ENCODE measurements around the gene UBE2Z. TPM values are rescaled to one million over a fixed set of nuclear protein-coding genes. Genes with fewer than 3 reads are reported as not detected.

The UBE2Z gene
- total and polyA plus RNA-seq, 2 of the 13 experiments (the other 11 are each of a cell fraction or from before 2014, with no cell fraction given): 63.2 to 122 TPM

- peak; percentile 89 for TF ChIP-seq CREM (IDR thresholded peaks at IDR 0.05)
- no peak for TF ChIP-seq CREM (CRISPR knock-in tag; IDR thresholded peaks at IDR 0.05)
- peak; percentile 77; the same call in 1 of the 2 replicates for TF ChIP-seq KAT7 (CRISPR knock-in tag; IDR thresholded peaks at IDR 0.05; ENCODE audit: borderline replicate concordance)
- TF ChIP-seq, protein P1, sequence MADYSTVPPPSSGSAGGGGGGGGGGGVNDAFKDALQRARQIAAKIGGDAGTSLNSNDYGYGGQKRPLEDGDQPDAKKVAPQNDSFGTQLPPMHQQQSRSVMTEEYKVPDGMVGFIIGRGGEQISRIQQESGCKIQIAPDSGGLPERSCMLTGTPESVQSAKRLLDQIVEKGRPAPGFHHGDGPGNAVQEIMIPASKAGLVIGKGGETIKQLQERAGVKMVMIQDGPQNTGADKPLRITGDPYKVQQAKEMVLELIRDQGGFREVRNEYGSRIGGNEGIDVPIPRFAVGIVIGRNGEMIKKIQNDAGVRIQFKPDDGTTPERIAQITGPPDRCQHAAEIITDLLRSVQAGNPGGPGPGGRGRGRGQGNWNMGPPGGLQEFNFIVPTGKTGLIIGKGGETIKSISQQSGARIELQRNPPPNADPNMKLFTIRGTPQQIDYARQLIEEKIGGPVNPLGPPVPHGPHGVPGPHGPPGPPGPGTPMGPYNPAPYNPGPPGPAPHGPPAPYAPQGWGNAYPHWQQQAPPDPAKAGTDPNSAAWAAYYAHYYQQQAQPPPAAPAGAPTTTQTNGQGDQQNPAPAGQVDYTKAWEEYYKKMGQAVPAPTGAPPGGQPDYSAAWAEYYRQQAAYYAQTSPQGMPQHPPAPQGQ (CRISPR knock-in tag; IDR thresholded peaks at IDR 0.05; ENCODE audit: borderline replicate concordance): no peak
- no peak; the same call in 1 of the 2 replicates for TF ChIP-seq ZC3H4 (CRISPR knock-in tag; IDR thresholded peaks at IDR 0.05; ENCODE audit: borderline replicate concordance)
- TF ChIP-seq SOX13 (IDR thresholded peaks at IDR 0.05): peak; percentile 76
- TF ChIP-seq SOX13 (CRISPR knock-in tag; conservative IDR thresholded peaks at IDR 0.05 in 1 of 2, IDR thresholded peaks at IDR 0.05 in 1 of 2): peak in 1 of 2 experiments; percentile 96; a peak in 3 of 4 replicates
- TF ChIP-seq TMF1 (CRISPR knock-in tag; IDR thresholded peaks at IDR 0.05; ENCODE audit: low read depth): no peak
- TF ChIP-seq ZNF382 (CRISPR knock-in tag; IDR thresholded peaks at IDR 0.05; ENCODE audit: borderline replicate concordance): no peak
- TF ChIP-seq NR3C1 (CRISPR knock-in tag; IDR thresholded peaks at IDR 0.05): no peak
- no peak for TF ChIP-seq MLLT10 (CRISPR knock-in tag; IDR thresholded peaks at IDR 0.05)
- TF ChIP-seq PRMT3 (CRISPR knock-in tag; IDR thresholded peaks at IDR 0.05; ENCODE audit: borderline replicate concordance, low read depth): peak; percentile 94
- TF ChIP-seq ZGPAT (CRISPR knock-in tag; IDR thresholded peaks at IDR 0.05): peak; percentile 99
- TF ChIP-seq CBFB (CRISPR knock-in tag; IDR thresholded peaks at IDR 0.05): peak; percentile 84
- no peak for TF ChIP-seq ZNF781 (CRISPR knock-in tag; IDR thresholded peaks at IDR 0.05; ENCODE audit: borderline replicate concordance, not compliant biosample characterization)
- TF ChIP-seq ZNF143 (CRISPR knock-in tag; IDR thresholded peaks at IDR 0.05): peak; percentile 48; the same call in 1 of the 2 replicates
- TF ChIP-seq SYNCRIP (IDR thresholded peaks at IDR 0.05; ENCODE audit: insufficient read depth, low read depth, low read length): no peak
- TF ChIP-seq CENPT (CRISPR knock-in tag; IDR thresholded peaks at IDR 0.05; ENCODE audit: low read depth): no peak
- no peak for TF ChIP-seq ZKSCAN5 (CRISPR knock-in tag; IDR thresholded peaks at IDR 0.05)
- no peak for TF ChIP-seq PCBP2 (optimal IDR thresholded peaks at IDR 0.05; ENCODE audit: low read depth, low read length, poor library complexity, severe bottlenecking)
- TF ChIP-seq ZNF17 (CRISPR knock-in tag; IDR thresholded peaks at IDR 0.05): no peak
- peak; percentile 100 for TF ChIP-seq ETV5 (CRISPR knock-in tag; IDR thresholded peaks at IDR 0.05; ENCODE audit: borderline replicate concordance)
- TF ChIP-seq FOXK1 (CRISPR knock-in tag; IDR thresholded peaks at IDR 0.05; ENCODE audit: borderline replicate concordance, low read depth): peak; percentile 76; the same call in 1 of the 2 replicates
- TF ChIP-seq IKZF5 (CRISPR knock-in tag; IDR thresholded peaks at IDR 0.05): peak; percentile 98
- TF ChIP-seq RARA (CRISPR knock-in tag; IDR thresholded peaks at IDR 0.05): peak; percentile 95
- peak; percentile 60 for TF ChIP-seq MED8 (CRISPR knock-in tag; IDR thresholded peaks at IDR 0.05; ENCODE audit: insufficient replicate concordance)
- TF ChIP-seq STAT5B (CRISPR knock-in tag; IDR thresholded peaks at IDR 0.05): peak; percentile 92; the same call in 1 of the 2 replicates
Measured at GRCh38 chr17:48871551-48872351, 36.5 kb upstream of the UBE2Z start (continued).

All from HepG2 (cell line).